ENCODE measurements around the gene SIRT5.

- TF ChIP-seq CTCF (IDR thresholded peaks at IDR 0.05), result no peak
- no peak for TF ChIP-seq POLR2AphosphoS5 (IDR thresholded peaks at IDR 0.05)
Observed at GRCh38 chr6:13568970-13569369, 5.4 kb upstream of the SIRT5 start.

Measured in upper lobe of left lung (tissue), 4 donors.